Measurements from ENCODE around the gene POLR3B.
"Not testable (repeated sequence)": the region's sequence is repeated elsewhere in the genome, so short reads cannot be mapped to it uniquely, and the experiment has no call there.

The POLR3B gene

DNA sequence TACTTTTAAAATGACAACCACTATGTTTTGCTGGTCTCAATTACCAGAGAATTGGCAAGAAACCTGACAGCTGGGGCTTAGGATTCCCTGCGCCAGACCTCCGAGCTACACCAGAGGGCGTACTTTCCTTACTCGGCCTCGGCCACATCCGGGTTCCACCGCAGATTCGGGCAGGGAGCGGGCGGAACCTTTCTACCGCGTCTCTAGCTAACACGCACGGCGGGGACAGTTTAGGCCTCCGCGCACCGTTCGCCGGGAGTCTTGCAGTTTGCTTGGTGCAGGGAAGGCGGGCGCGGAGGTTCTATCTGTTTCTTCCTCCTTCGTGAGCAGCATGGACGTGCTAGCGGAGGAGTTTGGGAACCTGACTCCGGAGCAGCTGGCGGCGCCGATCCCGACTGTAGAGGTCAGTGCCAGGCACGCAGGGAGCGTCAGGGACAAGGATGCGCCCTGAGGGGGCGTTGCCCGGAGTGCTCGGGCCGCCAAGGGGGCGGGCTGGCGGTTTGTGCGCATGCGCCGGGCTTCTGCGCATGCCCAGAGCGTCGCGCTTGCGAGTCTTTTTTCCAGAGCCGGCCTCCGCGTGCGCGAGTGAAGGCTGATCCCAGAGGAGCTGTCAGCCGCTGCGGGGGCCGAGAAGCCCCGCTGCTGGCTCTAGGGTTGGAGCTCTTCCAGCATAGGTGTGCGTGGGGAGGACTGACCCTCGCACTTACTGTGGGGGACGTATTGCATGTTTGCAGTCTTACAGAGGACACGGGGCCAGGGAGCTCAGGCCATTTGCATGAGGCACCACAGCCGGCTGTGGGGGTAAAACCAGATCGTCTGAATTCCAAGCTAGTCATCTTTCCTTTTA is at the start of gene POLR3B:
TSS of gene POLR3B (plus strand) at position 200 of the 847 bp plus-strand sequence. CDS start at position 332, 132 bp downstream.
- DNase-seq = peak; percentile 97

GRCh38 chr12:106308121-106308520 is 49.4 kb upstream of the POLR3B start:
- DNase-seq = no peak

- no peak for DNase-seq
Observed at GRCh38 chr12:106308611-106309010, 48.9 kb upstream of the POLR3B start.

DNA sequence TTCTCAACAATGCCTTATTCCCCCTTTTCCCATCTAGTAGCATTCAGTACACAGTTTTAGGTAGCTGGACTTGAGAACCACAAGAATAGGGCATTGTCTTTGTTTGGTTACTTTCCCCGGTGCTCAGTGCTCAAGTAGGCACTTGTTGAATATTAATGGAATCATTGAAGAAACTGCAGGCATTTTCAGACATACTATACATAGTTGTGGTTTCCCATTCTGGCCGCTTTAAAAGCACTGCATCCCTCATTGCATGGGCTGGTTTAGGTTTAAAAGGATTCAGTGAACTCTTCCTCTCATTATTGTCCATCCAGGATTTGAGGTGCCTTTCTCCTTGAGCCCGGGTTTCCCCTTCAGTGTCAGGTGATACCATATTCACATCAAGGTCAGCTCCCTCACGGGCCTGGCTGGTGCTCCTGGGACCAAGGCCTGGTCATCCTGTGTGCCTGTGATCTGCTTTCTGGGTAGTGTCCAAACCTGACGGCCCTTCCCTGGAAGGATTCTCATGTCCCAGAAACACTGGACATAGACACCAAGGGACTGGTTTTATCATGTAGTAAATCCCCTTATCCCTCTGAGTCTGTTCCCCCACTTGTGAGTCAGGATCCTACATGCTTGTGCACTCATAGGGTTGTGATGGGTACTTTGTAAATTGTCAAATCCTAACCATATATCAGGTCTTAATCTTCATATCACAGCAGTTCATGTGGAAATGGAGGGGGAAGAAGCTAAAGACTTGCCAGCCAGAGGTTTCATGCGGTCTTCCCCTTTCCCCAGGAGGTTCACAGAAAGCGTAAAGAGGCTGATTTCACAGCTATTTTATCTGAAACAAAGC is 47.7 kb upstream of the POLR3B start:
- DNase-seq = no peak

- DNase-seq = no peak
Observed at GRCh38 chr12:106310687-106311086, 46.9 kb upstream of the POLR3B start.

DNA sequence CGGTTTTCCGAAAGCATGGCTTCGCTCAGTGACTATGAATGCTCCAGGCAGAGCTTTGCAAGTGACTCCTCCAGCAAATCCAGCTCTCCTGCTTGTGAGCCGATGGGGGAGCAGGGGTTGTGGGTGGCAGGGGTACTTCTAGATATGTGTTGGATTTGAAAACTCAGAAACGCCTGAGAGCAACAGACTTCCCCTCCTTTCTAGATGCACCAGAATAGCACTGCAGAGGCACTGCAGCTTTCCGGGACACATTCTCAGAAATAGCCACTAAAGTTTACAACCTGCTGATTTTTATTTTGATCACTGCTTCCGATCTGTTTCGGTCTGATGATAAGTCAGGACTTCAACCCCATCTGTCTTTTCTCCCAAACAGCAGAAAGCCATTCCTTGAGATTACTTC is 46.4 kb upstream of the POLR3B start:
- no peak for DNase-seq

- not testable (repeated sequence) for DNase-seq
Observed at GRCh38 chr12:106313413-106313812, 44.1 kb upstream of the POLR3B start.

DNA sequence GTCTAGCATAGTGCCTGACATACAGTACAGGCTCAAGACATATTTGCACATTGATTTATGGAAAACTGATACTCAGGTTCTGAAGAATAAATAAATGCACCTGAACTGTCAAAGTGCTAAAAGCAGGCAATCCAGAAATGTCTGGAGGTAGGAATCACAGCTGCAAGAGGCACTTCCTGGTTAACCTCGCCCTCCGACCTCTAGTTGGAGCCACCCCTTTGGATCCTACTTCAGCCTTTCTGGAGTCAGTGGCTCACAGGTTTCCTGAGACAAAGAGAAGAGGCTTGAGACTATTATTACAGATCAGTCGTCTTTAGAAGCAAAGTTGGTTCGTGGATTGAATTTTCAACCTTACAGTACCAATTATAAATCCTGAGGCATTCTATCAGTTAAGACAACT is 42.0 kb upstream of the POLR3B start:
- DNase-seq = no peak

GRCh38 chr12:106317406-106318082 is 40.0 kb upstream of the POLR3B start:
- no peak for DNase-seq

DNA sequence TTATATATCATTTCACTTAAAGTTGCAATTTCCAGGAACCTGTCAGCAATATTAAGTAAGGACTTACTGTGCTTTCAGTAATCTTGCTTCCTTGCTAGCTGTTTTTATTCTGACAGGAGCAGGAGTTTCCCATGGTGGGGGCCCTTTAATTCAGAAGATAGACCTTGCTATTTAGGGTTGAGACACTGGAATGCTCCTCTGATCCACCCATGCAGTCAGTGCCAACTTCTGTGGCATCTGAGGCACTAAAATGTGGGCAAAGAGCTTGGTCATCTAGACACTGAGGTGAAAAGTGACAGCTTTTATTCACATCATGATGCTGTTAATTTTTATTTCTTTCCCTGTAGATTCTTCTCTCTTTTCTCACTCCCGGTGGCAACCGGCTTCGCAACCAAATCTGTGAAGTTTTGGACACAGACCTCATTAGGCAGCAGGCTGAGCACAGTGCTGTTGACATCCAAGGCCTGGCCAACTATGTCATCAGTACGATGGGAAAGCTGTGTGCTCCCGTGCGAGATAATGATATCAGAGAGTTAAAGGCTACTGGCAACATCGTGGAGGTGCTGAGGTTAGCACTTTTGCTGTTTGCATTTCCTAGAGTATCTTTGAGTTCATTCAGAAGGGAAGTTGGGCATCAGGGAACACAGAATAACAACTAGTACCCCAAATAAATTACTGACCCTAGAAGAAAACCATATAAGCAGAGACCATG is 36.3 kb upstream of the POLR3B start:
- DNase-seq = no peak

GRCh38 chr12:106323537-106323936 is 34.0 kb upstream of the POLR3B start:
- DNase-seq = no peak

DNA sequence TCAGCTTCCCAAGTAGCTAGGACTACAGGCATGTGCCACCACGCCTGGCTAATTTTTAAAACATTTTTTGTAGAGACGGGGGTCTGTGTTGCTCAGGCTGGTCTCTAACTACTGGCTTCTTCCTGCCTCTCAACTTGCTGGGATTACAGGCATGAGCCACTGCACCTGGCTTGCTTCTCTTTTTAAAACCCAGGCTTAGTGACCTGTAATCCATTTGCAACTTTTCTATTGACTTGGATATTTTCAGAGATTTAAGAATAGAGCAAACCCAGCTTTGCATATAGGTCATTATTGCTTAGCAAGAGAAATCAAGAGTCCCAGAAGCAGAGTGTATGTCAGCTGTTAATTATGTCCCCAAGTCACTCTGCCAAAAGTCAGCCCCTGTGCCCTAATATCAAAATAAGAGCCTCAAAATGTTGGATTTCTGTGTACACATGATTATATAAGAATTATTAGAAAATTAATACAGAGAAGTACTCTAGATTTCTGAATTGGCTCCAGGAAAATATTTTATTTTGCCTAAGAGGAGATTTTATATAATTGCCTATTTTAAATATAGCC is 30.2 kb upstream of the POLR3B start:
- no peak for DNase-seq

- no peak for DNase-seq
Observed at GRCh38 chr12:106328735-106329134, 28.8 kb upstream of the POLR3B start.

GRCh38 chr12:106329231-106329982 is 28.1 kb upstream of the POLR3B start:
- DNase-seq = no peak

- DNase-seq = no peak
Observed at GRCh38 chr12:106331599-106331998, 25.9 kb upstream of the POLR3B start.

DNA sequence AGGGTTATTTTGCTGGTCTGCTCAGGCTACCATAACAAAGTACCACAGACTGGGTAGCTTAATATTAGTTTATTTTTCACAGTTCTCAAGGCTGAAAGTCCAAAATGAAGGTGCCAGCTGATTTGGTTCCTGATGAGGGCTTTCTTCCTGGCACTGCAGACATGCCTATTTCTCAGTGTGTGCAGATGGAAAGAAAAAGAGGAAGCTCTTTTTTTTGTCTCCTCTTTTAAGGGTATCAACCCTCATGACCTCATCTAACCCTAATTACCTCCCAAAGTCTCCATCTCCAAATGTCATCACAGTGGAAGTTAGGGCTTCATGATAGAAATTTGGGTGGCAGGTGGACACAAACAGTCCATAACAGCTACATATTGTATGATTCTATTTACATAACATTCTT is 25.0 kb upstream of the POLR3B start:
- DNase-seq = no peak

DNA sequence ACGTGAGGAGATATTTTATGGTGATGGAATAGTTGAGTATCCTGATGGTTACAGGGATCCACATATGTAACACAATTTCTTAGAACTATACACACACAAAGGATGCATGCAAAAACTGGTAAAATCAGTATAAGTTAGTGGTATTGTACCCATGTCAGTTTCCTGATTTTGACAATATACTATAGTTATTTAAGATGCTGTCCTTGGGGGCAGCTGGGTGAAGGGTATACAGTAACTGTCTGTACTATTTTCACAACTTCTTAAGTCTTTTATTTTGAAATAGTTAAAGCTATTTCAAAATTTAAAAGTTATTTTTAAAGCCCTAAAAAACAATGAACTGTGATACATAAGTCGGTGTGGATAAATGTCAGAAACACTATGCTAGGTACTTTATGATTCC is 24.5 kb upstream of the POLR3B start:
- no peak for DNase-seq

DNA sequence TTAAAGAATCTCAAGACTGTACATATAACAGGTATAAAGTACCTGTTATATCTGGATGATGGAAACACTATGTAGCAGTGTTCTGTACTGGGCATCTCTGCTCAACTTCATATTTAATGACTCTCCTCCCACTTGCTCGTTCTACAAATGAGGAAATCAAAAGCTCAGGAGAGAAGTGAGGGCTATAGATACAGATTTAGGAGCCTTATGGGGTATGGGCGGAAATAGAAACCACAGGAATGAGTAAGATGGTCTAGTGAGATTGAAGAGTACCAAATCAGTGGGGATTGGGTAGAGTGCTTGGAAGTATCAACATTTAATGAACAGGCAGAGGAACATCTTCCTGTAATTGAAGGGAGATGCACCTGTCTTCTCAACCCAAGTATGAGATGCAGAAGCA is 23.8 kb upstream of the POLR3B start:
- DNase-seq = no peak

- DNase-seq = no peak
Observed at GRCh38 chr12:106341086-106341877, 16.3 kb upstream of the POLR3B start.

DNA sequence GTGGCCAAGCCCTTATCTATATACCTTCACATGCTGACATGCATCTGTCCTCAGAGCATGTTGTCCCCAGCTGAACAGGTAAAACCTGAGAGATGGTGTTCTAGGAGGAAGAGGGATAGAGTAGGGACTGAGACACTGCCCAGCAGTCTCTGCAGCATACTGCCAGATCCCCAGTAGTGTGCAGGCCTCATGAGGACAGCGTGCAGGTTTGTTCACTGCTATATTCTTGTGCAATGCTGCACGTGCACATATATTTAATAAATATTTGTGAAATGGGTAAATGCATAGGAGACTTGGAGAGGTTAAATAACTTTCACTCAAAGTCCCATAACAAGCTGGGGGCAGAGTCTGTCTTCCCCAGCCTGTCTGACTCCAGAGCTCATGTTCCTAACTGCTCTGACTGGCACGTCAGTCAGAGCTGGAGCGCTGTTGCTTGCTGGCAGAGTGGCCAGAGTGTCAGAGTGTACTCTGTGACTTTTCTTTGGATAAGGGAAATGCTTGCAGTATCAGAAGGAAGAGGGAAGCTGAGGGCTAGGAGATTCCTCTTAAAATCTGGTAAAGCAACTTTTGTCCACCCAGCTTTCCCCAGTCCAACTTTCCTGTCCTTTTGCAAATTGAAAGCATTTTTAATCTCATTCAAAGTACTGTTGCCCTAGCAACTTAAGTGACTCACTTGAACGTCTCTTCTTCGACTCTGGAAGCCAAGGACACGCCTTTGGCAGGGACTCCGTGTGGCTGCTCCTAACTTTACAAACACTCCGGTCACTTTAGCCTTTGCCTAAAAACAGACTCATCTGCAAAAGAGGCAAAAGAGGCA is 14.9 kb upstream of the POLR3B start:
- DNase-seq = no peak
